ENCODE results near the gene PDAP1. TPM values are rescaled to one million over a fixed set of nuclear protein-coding genes. Genes with fewer than 3 reads are reported as not detected.
"Not testable (repeated sequence)": the region's sequence is repeated elsewhere in the genome, so short reads cannot be mapped to it uniquely, and the experiment has no call there.

Gene PDAP1
- total and polyA plus RNA-seq, 4 donors = 11.6 to 83.6 (median 31.5) TPM

GRCh38 chr7:99362801-99363200, 45.6 kb downstream of the PDAP1 start:
- no peaks in the 10 kb centered on the region for H3K9me3 ChIP-seq (ENCODE audit: control insufficient read depth in 4 of 4, low read length in 3 of 4)
- WGBS = 90% methylated on average over 3 of the region's 3 CpGs
- H3K27me3 ChIP-seq (ENCODE audit: control insufficient read depth in 4 of 4, insufficient read depth in 4 of 4, low read length in 3 of 4) = no peaks in the 10 kb centered on the region
- no peak overlapping the region for H3K27ac ChIP-seq (ENCODE audit: low read depth in 1 of 2, low read length in 2 of 2)
- H3K9ac ChIP-seq (ENCODE audit: low read depth in 1 of 2, low read length in 2 of 2) = no peak overlapping the region
- peaks cover 21 to 66% (median 44%) of the 10 kb centered on the region in 4 donors for H3K36me3 ChIP-seq (ENCODE audit: control insufficient read depth in 4 of 4, insufficient read depth in 3 of 4, low read depth in 1 of 4, low read length in 3 of 4)
- no peaks in the 10 kb centered on the region for H3K4me1 ChIP-seq (ENCODE audit: control insufficient read depth in 4 of 4, insufficient read depth in 4 of 4, low read length in 3 of 4)
- TF ChIP-seq, protein P1, sequence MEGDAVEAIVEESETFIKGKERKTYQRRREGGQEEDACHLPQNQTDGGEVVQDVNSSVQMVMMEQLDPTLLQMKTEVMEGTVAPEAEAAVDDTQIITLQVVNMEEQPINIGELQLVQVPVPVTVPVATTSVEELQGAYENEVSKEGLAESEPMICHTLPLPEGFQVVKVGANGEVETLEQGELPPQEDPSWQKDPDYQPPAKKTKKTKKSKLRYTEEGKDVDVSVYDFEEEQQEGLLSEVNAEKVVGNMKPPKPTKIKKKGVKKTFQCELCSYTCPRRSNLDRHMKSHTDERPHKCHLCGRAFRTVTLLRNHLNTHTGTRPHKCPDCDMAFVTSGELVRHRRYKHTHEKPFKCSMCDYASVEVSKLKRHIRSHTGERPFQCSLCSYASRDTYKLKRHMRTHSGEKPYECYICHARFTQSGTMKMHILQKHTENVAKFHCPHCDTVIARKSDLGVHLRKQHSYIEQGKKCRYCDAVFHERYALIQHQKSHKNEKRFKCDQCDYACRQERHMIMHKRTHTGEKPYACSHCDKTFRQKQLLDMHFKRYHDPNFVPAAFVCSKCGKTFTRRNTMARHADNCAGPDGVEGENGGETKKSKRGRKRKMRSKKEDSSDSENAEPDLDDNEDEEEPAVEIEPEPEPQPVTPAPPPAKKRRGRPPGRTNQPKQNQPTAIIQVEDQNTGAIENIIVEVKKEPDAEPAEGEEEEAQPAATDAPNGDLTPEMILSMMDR (IDR thresholded peaks at IDR 0.05; ENCODE audit: low read depth, low read length, missing input control) = no peak
- TF ChIP-seq NR2F2 (IDR thresholded peaks at IDR 0.05) = no peak
- no peak for TF ChIP-seq RAD21 (IDR thresholded peaks at IDR 0.05)
- no peak for TF ChIP-seq ZBTB33 (IDR thresholded peaks at IDR 0.05)
- no peak for DNase-seq (ENCODE audit: low spot score)
- no peak overlapping the region for H3K4me3 ChIP-seq (ENCODE audit: low read depth in 1 of 3, low read length in 3 of 3)

DNA sequence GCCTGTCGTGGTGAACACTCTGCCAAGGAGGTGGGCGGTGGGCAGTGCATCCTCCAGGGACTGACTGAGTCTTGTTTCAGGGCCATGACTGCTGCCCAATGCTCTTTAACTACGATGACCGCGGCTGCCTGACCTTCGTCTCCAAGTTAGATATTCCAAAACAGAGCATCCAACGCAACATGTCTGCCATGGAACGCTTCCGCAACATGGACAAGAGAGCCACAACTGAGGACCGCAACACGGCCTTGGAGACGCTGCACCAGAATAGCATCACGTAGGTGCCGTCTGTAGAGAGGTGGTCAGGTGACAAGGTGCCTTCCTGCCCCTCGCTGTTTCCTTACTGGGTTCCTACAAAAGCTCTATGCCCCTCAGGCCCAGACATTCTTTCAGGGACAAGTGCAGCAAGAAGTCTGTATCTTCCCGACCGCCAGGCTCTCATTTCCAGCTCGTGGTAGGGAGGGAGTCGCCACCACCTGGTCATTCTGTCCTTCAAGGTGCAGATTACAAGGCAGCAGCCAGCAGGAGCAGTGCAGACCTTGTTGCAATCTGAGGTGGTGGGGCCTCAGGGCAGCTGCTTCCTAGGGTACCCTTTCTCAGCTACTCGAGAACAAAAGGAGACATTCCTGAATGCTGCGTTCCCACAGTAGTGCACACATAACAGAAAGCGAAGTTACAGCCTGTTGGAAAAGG, 48.8 kb downstream of the PDAP1 start:
- DNase-seq (ENCODE audit: low spot score) = no peak
- Histone ChIP-seq H3K36me3 (ENCODE audit: control insufficient read depth in 4 of 4, insufficient read depth in 3 of 4, low read depth in 1 of 4, low read length in 3 of 4) (peaks cover 14 to 55% (median 42%) of the 10 kb centered on the region in 4 donors), H3K27ac (ENCODE audit: low read depth in 1 of 2, low read length in 2 of 2) (no peak overlapping the region), H3K9ac (ENCODE audit: low read depth in 1 of 2, low read length in 2 of 2) (no peak overlapping the region), H3K9me3 (ENCODE audit: control insufficient read depth in 4 of 4, low read length in 3 of 4) (no peaks in the 10 kb centered on the region), H3K4me3 (ENCODE audit: low read depth in 1 of 3, low read length in 3 of 3) (no peak overlapping the region), H3K27me3 (ENCODE audit: control insufficient read depth in 4 of 4, insufficient read depth in 4 of 4, low read length in 3 of 4) (no peaks in the 10 kb centered on the region), H3K4me1 (ENCODE audit: control insufficient read depth in 4 of 4, insufficient read depth in 4 of 4, low read length in 3 of 4) (peaks cover 0 to 6% (median 2%) of the 10 kb centered on the region in 4 donors)
- 94% methylated on average over 22 of the region's 22 CpGs for whole genome bisulfite sequencing
- TF ChIP-seq HNF4A (conservative IDR thresholded peaks at IDR 0.05) (no peak), TAF1 (conservative IDR thresholded peaks at IDR 0.05) (no peak), ZBTB33 (IDR thresholded peaks at IDR 0.05) (no peak), REST (IDR thresholded peaks at IDR 0.05) (no peak), FOXA1 (IDR thresholded peaks at IDR 0.05) (no peak), EGR1 (IDR thresholded peaks at IDR 0.05; ENCODE audit: low read depth in 2 of 2) (no peak), YY1 (IDR thresholded peaks at IDR 0.05) (no peak), NR2F2 (IDR thresholded peaks at IDR 0.05) (no peak), GABPA (IDR thresholded peaks at IDR 0.05 in 1 of 2, conservative IDR thresholded peaks at IDR 0.05 in 1 of 2) (no peak), JUND (IDR thresholded peaks at IDR 0.05) (no peak), FOXA2 (IDR thresholded peaks at IDR 0.05) (no peak), HNF4G (IDR thresholded peaks at IDR 0.05) (no peak)
- TF ChIP-seq, protein P1 (IDR thresholded peaks at IDR 0.05; ENCODE audit: low read depth, low read length, missing input control) = no peak
- TF ChIP-seq, protein P2, sequence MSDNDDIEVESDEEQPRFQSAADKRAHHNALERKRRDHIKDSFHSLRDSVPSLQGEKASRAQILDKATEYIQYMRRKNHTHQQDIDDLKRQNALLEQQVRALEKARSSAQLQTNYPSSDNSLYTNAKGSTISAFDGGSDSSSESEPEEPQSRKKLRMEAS (IDR thresholded peaks at IDR 0.05) = no peak

- not testable (repeated sequence) for H3K27ac ChIP-seq (ENCODE audit: low read depth in 1 of 2, low read length in 2 of 2); H3K9ac ChIP-seq (ENCODE audit: low read depth in 1 of 2, low read length in 2 of 2)
- H3K36me3 ChIP-seq (ENCODE audit: control insufficient read depth in 4 of 4, insufficient read depth in 3 of 4, low read depth in 1 of 4, low read length in 3 of 4) = peaks cover 16 to 53% (median 39%) of the 10 kb centered on the region in 4 donors
These were observed 49.9 kb downstream of the PDAP1 start for GRCh38 chr7:99358521-99358920.

More at GRCh38 chr7:99358521-99358920, 49.9 kb downstream of the PDAP1 start:
- H3K4me3 ChIP-seq (ENCODE audit: low read depth in 1 of 3, low read length in 3 of 3); H3K27me3 ChIP-seq (ENCODE audit: control insufficient read depth in 4 of 4, insufficient read depth in 4 of 4, low read length in 3 of 4); DNase-seq (ENCODE audit: low spot score); H3K4me1 ChIP-seq (ENCODE audit: control insufficient read depth in 4 of 4, insufficient read depth in 4 of 4, low read length in 3 of 4); H3K9me3 ChIP-seq (ENCODE audit: control insufficient read depth in 4 of 4, low read length in 3 of 4): not testable (repeated sequence)
- 97% methylated on average over 15 of the region's 15 CpGs for WGBS

Data from liver (tissue), 9 donors.